SKM-1 treated with dmso at 0.1 percent for 144 hours (cell line): ENCODE results near the gene TMEM45A.
"Not testable (repeated sequence)": the region's sequence is repeated elsewhere in the genome, so short reads cannot be mapped to it uniquely, and the experiment has no call there.

ENCODE experiments used
- DNase-seq: peaks from one replicate; lab custom pipeline; 2025; ENCODE audit not compliant: unreplicated experiment; lab: John Stamatoyannopoulos, UW

Gene TMEM45A

DNA sequence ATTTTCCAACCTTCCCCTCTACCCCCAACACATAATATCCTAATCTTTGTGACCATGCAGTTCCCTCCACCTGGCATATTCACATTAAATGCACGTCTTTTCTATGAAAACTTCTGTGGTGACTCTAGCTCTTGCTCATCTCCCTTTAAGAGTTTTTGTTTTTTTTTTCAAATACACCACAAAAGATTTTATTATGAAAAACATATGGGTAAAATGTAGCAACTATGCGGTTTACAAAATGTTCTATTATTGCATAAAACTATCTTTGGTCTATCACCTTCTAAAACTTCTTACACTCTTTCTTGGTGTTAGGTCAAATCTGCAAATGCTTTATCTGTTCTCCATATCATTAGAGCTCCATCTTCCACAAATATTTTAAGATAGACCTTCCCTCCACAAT is 78.4 kb downstream of the TMEM45A start:
- no peak for DNase-seq

DNA sequence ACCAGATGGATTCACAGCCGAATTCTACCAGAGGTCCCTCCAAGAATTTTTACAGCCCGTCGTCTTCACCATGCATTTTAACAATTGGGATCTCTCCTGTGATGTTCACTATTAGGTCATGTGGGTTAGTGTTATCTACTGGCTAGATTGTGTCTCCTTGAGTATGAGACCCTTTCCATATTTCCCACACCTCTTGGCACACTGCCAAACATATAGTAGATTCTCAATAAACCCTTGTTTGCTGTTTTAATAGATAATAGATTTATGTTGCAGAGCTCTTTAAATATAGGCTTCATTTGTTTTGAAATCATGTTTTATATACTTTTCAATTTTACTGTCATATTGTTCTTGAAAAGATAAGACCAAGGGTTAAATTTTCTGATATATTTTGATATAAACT is 82.1 kb downstream of the TMEM45A start:
- DNase-seq = no peak

DNA sequence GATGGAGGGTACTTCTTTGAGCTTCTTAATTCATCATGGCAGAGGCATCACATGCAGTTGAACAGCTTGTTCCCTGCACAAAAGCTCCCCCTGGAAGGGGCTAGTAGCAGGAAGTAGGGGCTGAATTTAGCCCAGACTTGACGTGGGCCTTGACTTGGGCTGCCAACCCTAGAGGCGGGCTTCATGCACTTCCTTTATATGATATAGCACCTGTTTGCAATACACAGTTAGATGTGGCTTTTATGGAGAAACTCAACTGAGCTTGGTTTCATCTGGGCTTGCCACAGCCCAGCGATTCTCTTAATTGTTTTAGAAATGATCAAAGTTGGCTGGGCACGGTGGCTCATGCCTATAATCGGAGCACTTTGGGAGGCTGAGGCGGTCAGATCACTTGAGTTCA is 83.3 kb downstream of the TMEM45A start:
- DNase-seq = no peak

DNA sequence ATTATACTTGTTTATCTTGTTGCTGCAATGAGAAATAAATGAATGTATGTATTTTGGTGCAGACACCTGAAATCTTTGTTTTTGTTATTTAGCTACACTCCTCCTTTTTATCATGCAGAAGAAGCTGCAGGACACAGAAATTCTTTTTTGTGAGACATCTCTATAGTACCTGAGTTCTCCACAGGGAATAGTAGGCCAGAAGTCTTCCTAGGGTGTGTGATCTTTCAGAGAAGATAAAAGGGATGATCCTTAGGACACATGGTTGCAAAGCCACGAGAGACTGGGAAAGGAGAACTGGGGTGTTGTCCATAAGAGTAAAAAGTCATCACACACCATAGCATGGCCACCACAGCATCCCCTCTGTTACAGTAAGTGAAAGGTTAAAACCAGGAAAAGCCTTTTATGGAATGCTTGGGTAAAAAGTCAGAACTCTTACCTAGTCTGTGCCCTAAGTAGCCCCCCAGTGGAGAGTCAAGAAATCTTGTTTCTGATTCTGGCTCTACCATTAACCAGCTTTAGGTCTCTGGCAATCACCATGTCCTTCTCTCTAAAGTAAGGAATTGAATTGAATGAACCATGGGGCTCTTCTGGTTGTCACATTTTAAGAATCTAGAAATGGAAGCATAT is 85.1 kb downstream of the TMEM45A start:
- no peak for DNase-seq

DNA sequence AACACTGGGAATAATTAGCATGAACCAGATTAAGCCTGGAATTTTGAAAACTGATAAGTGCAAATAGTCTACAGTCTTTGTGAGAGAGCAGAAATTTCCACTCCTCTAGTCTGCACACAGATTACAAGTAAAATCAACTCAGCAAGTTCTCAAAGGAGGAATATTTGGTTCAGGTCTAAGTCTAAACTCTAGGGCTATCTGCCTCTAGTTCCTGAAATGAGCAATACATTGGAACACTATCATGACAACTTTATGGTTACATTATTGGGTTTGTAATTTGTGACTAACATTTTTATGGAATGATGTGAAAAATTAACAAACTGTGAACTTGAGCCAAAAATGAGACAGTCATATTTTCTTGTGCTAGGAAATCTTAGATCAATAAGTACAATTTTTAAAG is 86.2 kb downstream of the TMEM45A start:
- DNase-seq = no peak

DNA sequence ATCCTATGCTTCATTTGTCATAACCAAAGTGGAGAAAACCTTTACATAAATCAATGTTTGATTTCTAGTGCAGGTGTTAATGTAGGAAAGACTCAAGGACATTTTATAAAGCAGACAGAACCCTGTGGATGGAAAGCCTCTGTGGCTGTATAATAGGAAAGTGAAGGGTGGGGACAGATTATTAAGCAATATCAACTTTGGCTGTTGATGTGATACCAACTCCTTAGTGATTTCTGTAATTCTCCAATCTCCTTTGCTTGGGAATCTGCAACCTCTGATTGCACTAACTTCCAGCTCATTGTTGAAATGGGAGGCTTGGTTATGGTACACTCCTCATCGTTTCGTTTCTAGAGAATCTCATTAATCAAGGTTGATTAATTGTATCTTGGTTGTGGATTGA is 87.7 kb downstream of the TMEM45A start:
- DNase-seq = no peak

DNA sequence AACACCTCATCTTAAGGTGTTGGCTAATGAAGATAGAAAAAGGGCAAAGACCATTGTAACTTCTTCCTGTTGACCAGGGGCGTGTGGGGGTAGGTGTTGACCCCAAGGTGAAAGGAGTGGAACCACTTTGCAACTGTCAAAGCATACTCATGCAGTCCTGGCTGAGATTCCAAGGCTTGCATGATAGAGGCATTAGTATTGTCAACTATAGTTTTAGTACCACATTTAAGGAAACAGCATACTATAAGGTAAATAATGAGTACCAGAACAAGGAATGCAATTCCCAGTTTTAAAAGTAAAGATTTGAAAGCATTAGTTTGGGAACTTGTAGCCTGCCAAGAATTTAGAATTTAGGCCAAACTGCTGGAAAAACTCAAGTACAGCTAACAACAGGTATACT is 89.2 kb downstream of the TMEM45A start:
- no peak for DNase-seq

DNA sequence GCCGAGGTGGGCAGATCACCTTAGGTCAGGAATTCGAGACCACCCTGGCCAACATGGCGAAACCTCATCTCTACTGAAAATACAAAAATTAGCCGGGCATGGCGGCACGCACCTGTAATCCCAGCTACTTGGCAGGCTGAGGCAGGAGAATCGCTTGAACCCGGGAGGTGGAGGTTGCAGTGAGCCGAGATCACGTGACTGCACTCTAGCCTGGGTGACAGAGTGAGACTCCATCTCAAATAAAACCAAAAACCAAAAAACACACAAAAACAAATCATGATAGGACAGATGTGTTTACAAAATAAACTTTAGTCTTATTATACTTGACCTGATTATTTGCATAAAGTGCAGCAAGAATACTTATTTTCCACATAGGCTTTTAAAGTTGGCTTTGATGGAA is 89.7 kb downstream of the TMEM45A start:
- not testable (repeated sequence) for DNase-seq

DNA sequence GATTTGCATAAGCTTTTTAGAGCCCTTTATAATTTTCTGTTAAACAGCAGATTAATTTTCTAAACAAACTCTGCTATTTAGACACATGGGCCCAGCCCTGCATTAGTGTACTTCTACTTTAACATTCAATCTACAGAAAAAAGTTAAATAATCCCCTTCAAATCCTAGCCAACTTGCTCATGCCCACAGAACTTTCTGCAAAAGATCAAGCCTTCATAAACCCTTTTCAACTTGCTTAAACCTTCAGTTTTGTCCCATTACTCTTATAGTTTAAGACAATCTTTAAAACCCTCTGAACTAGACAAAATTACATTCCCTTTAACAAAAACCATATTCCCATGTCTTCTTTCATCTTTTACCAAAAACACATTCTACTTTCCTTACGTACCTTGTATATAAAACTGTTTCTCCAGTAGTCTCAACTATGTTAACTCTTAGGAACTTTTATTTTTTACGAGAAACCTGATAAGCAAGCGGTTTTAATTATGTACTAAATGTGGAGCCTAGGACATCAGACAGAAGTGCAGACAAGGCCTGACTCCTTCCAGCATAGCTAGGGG is 91.8 kb downstream of the TMEM45A start:
- DNase-seq = no peak

DNA sequence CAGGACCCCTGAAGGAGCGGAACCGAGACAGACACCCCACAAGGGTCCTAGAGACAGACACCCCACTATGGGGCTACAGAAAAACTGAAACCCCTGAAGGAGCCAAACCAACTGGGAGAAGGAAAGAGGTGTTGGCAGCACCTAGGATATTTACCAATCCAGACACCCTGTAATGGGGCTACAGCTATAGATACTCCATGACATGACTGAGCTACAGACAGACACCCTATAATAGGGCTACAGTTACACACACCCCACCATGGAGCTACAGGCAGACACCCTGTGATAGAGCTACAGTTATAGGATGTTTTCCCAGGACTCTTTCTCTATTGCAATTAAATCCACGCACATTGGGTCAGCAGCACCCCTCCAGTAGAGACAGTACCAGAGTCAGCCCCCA is 94.4 kb downstream of the TMEM45A start:
- no peak for DNase-seq

DNA sequence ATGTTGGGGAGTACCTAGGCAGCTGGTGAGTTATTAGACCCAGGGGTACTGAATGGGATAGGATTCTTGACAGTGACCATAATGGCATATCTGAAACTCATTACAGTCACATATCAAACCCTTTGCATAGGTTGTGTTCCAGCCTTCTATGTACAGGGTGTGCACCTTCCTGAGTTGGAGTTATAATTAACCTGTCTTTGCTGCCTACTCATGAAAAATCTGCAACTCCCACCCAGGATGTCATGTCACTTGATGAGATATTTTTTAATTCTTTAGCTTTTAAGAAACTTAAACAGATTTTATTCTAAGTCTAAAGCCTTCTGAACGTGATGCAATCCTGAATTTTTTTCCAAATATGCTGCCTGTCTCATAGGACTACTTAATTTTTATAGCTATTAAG is 95.8 kb downstream of the TMEM45A start:
- no peak for DNase-seq

DNA sequence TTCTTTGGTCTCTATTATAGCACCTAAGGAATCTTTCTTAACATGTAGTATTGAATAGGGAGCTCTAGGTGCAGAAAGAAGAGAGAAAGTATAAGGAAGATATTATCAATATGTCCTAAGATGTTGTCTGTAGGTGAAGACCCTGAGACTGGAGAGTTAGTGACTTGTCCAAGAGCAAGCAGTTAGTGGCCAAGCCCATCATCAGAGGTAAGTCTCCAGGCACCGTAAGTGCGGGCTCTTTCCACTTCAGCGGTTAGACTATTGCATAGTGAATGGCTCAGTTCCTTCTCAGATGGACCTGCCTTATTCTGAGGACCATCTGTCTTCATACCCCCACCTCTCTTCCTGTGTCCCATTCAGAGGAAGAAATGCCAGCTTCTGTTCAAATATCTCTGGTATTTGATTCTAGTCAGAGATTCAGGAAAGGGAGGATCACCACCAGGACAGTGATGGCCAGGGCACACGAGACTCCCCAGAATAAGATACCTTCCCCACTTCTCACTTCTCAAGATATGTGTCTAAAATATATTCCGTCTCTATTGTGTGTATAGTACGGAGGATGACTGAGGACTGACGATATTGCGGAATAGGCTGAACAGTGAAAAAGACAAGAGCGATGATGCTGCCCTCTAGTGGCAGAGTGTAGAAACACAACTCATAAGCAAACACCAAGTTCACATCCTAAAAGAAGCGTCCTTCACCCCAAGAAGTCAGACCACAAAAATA is 97.9 kb downstream of the TMEM45A start:
- DNase-seq = peak; percentile 71

DNA sequence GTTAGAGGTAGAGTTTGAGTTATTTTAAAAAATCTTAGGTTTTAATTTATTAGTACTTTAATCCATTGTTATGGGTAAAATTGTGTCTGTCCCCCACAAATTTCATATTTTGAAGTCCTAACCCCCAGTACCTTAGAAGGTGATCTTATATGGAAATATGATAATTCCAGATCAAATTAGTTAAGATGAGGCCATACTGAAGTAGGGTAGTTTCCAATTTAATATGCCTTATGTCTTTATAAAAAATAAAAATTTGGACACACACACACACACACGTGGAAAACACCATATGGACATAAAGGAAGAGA is 98.4 kb downstream of the TMEM45A start:
- no peak for DNase-seq

DNA sequence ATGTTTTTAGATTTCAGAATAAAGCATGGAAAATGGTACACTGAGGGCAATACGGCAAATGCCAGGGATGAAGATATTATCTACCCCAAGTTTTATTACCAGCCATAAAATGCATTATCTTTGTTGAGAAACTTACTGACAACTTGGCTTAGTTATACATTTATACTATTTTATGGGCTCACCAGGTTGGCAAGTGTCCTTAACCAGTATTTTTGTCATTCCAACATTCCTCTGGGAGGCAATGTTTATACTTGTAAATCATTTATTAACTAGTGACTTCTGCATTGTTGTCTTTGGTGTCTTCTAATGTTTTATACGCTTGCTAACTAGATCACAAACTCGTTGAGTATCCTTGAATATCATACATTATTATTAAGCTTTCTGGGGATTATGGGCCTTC is 99.0 kb downstream of the TMEM45A start:
- DNase-seq = no peak

DNA sequence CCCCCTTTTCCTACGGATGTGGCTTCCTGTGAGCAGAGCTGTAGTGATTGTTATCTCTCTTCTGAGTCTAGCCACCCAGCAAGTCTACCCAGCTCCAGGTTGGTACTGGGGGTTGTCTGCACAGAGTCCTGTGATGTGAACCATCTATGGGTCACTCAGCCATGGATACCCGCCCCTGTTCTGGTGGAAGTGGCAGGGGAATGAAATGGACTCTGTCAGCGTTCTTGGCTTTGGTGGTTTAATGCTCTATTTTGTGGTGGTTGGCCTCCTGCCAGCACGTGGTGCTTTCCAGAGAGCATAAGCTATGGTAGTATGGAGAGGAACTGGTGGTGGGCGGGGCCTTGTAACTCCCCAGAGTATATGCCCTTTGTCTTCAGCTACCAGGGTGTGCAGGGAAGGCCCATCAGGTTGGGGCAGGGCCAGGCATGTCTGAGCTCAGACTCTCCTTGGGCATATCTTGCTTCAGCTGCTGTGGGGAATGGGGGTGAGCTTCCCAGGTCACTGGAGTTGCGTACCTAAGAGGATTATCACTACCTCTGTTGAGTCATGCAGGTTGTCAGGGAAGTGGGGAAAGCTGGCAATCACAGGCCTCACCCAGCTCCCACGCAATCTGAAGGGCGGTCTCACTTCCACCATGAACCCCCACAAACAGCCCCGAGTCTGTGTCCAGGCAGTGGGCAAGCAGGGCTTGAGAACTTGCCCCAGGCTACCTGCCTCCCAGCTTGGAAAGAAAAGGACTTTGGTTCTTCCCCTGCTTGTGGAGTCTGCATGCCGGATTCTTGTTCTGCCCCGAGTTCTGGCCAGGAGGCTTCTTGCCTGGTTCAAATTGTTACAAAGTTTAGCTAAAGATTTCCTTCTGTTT is 108.0 kb downstream of the TMEM45A start:
- DNase-seq = no peak

DNA sequence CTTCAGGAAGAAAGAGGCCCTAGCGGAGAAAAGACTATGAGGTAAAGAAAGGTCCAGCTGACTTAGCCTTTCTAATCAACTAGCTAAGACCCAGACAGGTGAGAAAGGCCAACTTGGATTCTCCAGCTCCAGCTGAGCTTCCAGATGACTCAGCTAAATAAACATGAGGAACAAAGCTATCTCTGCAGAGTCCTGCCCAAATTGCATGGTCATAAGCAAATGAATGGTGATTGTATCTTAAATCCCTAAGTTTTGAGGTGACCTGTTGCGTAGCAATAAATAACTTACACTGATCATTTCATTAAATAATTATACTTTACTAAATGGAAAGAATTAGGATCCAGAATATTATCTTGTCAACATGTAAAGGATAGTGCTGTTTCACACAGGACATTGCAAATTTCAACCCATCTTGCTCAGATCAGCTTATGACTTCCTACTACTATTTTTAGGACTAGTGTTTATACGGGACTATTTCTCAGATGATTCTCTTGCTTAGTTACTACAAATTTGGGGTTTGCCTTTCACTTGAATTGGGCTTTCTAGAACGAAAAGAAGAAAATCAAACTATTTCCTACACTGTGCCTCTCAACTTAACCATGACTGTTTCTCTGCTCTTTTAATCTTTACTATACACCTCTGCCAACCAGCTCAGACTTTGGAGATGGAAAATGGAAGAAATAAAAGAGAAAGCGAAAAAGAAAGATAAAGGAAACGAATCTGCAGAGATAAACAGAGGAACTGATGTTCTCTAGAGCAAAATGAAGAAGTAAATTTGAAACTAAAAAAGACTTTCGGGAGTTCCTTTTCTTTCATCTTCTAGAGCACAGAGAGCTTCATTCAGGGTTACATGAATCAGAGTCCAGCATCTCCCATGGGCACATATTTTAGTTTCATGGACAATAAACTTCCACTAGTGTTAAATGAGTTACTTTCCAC is 110.4 kb downstream of the TMEM45A start:
- DNase-seq = peak; percentile 47

DNA sequence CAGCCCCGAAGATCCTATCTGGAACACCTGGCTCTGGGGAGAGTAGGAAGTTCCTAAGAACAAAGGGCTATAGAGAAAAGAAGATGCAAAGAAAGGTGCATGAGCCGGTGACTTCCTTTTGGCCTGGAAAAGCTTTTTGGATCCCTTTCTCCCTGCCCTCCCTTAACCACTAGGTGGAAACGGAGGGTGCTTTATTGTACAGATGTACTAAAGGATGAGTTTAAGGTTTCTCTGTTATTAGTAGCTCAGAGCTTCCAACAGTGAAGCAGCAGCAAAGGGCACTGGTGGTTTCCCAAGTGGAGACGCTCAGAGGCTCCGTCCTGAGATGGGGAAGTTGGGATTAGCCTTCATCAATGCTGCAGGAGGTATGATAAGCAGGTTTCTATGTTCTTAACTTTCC is 111.0 kb downstream of the TMEM45A start:
- peak; percentile 57 for DNase-seq

DNA sequence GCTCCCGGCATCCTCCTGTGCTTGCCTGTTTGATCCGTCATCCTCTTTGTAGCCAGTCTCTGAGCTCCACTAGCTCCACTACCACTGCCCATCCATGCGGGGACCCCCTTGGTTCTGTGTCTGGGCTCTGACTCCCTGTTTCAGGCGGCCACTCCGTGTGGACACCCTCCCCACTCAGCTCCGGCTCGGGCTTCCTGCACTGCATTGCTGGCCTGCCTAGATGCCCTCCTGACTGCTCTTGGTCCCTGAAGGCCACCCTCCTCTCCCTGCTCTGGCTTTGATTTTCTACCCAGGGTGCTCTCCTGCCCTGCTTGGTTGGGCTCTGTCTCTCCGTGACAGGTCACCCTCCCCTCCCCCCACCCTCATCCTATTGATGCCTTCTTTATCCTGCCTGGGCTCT is 112.9 kb downstream of the TMEM45A start:
- DNase-seq = no peak

DNA sequence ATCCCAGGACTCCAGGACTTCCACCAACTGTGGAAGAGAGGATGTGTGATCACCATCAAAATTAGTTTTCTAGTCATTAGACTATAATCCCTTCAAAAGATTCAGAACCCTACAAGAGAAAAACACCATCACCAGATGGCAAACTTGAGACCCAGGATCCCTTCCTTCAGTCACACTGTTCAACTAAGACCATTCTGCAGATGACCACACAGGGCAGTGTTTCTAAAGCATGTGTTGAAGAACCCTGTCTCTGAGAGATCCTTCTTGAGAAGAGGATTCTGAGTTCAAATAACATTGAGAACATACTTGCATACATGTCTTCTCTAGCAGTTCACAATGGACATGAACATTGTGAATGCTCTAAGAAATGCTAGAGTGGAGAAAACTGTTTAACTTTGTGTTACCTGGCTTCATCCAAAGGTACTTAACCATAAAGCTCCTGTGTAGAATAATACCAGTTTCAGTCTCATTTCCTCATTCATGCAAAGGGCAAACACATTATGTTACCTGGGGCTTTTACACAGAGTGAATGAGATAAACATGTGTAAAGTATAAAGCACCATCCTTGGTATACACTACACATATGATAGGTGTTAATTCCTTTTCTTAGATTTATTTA is 114.6 kb downstream of the TMEM45A start:
- no peak for DNase-seq

DNA sequence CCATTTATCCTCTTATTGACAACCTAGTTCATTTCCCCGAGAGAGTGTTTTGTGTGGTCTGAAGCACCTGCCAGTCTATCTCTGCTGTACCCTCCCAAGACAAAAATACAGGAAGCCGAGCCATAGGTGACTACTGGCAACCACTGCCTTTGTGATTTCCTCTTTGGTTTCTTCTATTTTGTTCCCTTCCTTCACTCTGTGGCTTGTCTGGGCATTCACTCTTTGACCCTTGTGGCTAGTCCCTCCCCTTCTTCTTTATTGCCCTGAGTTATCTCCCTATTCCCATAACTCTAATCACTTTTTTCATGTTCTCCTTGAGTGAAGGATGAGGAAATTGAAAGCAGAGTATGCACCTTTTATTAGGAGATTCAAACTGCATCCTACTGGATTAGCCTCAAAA is 116.9 kb downstream of the TMEM45A start, which contains the start of gene ADGRG7:
Gene ADGRG7, plus strand, starts transcription at position 297 of the 400 bp plus-strand sequence. CDS start 256 bp downstream, outside the sequence.
- no peak for DNase-seq
